Peyer's patch (tissue), 4 donors: ENCODE results near the gene TMEM101.

Experiments
- POLR2A ChIP-seq, 2 donors: fragments of 450-650 bp; IDR thresholded peaks; one replicate each; pipeline ENCODE4 v1.5.1; 2017; ENCODE audit warnings: antibody characterized with exemption in 2 of 2, mild to moderate bottlenecking in 2 of 2, moderate library complexity in 2 of 2
- TF ChIP-seq, protein P1 (sequence below), 6 experiments: fragments of 450-650 bp in 4 of 6; fragments of 200-600 bp in 2 of 6; sonication (generic) in 1 of 6; IDR thresholded peaks; one replicate each; pipeline ENCODE4 v1.5.1; 2017 to 2019; ENCODE audit warnings: antibody characterized with exemption in 6 of 6, mild to moderate bottlenecking in 3 of 6, moderate library complexity in 1 of 6

DNA sequence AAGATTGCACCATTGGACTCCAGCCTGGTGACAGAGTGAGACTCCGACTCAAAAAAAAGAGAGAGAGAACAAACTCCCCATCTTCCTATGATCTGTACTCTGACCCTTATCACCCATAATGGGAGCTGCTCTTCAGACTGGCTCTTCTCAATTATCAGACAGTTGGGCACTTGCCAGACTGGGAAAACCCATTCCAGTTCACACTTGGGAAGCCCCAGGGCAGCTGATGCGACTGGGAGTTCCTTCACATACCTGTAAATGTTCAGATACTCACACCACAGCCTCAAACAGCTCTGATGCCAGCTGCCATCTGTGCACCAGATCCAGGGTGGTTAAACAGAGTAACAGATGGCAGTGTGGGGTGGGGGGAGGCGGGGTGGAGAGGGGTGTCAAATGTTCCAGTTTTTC, 23.8 kb upstream of the TMEM101 start:
- TF ChIP-seq, protein P1, sequence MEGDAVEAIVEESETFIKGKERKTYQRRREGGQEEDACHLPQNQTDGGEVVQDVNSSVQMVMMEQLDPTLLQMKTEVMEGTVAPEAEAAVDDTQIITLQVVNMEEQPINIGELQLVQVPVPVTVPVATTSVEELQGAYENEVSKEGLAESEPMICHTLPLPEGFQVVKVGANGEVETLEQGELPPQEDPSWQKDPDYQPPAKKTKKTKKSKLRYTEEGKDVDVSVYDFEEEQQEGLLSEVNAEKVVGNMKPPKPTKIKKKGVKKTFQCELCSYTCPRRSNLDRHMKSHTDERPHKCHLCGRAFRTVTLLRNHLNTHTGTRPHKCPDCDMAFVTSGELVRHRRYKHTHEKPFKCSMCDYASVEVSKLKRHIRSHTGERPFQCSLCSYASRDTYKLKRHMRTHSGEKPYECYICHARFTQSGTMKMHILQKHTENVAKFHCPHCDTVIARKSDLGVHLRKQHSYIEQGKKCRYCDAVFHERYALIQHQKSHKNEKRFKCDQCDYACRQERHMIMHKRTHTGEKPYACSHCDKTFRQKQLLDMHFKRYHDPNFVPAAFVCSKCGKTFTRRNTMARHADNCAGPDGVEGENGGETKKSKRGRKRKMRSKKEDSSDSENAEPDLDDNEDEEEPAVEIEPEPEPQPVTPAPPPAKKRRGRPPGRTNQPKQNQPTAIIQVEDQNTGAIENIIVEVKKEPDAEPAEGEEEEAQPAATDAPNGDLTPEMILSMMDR (IDR thresholded peaks at IDR 0.05) = no peak
- TF ChIP-seq POLR2A (IDR thresholded peaks at IDR 0.05) = no peak
